Body of pancreas (tissue), 4 donors: ENCODE data around the gene SEMA3D. TPM values are rescaled to one million over a fixed set of nuclear protein-coding genes. Genes with fewer than 3 reads are reported as not detected.

Experiments
- ATAC-seq: fragments of 150-250 bp; one replicate; pipeline ENCODE4 v1.9.1; 2016
- DNase-seq, 4 donors: peaks; one replicate each; pipeline ENCODE4 v3.0.0-alpha.2; 2019
- H3K27ac ChIP-seq, 4 donors: fragments of 200-600 bp; sonication (generic); 1 replicate in 3 of 4; 2 replicates in 1 of 4; pipeline versions ENCODE4 v1.5.1 to v1.6.1; 2016 to 2019; ENCODE audit warnings: mild to moderate bottlenecking in 1 of 4, mixed read lengths in 1 of 4, moderate library complexity in 1 of 4
- H3K27me3 ChIP-seq, 2 donors: fragments of 200-600 bp; sonication (generic); one replicate each; pipeline ENCODE4 v1.6.0; 2016; ENCODE audit warnings: mild to moderate bottlenecking in 1 of 2
- H3K36me3 ChIP-seq, 2 donors: fragments of 200-600 bp; sonication (generic); replicated peaks in 1 of 2; 2 replicates each; pipeline ENCODE4 v1.5.1; 2016; ENCODE audit warnings: low read depth in 2 of 2; ENCODE audit not compliant: insufficient read depth in 1 of 2
- H3K4me1 ChIP-seq: fragments of 200-600 bp; sonication (generic); one replicate; pipeline ENCODE4 v1.6.0; 2016
- H3K4me3 ChIP-seq, 2 donors: fragments of 200-600 bp; sonication (generic); 1 replicate in 1 of 2; 2 replicates in 1 of 2; pipeline ENCODE4 v1.5.1; 2016 to 2019
- H3K9me3 ChIP-seq, 3 donors: fragments of 200-600 bp; sonication (generic); 1 replicate in 2 of 3; 2 replicates in 1 of 3; pipeline ENCODE4 v1.5.1; 2016
- POLR2A ChIP-seq, 3 donors: fragments of 450-650 bp; IDR thresholded peaks; one replicate each; pipeline ENCODE4 v1.6.1; 2016; ENCODE audit warnings: antibody characterized with exemption in 3 of 3, mild to moderate bottlenecking in 2 of 3
- WGBS, 2 donors: methylation state at CpG; one replicate each; pipeline ENCODE4 v1.1.5; 2017; 5-methylcytosine and 5-hydroxymethylcytosine counted together
- intact Hi-C: fragments of 100-400 bp; cut with DNase I; formaldehyde crosslinking; loops from one replicate; pipeline ENCODE4 v1.15.1; 2023
- total RNA-seq, 2 donors: library from RNA; depleted of rRNA; stranded (reverse); fragments of >200 nt; gene quantifications; one replicate each; pipeline ENCODE4 v1.1.0, GENCODE V29; 2016
- TF ChIP-seq, protein P1 (sequence below), 7 experiments: fragments of 450-650 bp in 4 of 7; fragments of 200-600 bp in 3 of 7; sonication (generic) in 3 of 7; IDR thresholded peaks; one replicate each; pipeline ENCODE4 v1.5.1; 2016 to 2019; ENCODE audit warnings: antibody characterized with exemption in 7 of 7

Gene SEMA3D
- total RNA-seq, 2 donors from 2014 or later: 0.66 to 1.3 TPM

- H3K27ac ChIP-seq: no peak overlapping the region
- WGBS, 2 donors: 86 to 95% methylated on average over 1 of the region's 1 CpG
- no peaks in the 10 kb centered on the region for H3K36me3 ChIP-seq
- ATAC-seq (no peak), DNase-seq (no peak)
- H3K4me1 ChIP-seq: no peaks in the 10 kb centered on the region
- TF ChIP-seq POLR2A (IDR thresholded peaks at IDR 0.05): no peak
- TF ChIP-seq, protein P1, sequence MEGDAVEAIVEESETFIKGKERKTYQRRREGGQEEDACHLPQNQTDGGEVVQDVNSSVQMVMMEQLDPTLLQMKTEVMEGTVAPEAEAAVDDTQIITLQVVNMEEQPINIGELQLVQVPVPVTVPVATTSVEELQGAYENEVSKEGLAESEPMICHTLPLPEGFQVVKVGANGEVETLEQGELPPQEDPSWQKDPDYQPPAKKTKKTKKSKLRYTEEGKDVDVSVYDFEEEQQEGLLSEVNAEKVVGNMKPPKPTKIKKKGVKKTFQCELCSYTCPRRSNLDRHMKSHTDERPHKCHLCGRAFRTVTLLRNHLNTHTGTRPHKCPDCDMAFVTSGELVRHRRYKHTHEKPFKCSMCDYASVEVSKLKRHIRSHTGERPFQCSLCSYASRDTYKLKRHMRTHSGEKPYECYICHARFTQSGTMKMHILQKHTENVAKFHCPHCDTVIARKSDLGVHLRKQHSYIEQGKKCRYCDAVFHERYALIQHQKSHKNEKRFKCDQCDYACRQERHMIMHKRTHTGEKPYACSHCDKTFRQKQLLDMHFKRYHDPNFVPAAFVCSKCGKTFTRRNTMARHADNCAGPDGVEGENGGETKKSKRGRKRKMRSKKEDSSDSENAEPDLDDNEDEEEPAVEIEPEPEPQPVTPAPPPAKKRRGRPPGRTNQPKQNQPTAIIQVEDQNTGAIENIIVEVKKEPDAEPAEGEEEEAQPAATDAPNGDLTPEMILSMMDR (IDR thresholded peaks at IDR 0.05): no peak
- H3K27me3 ChIP-seq: no peaks in the 10 kb centered on the region
- H3K9me3 ChIP-seq: no peaks in the 10 kb centered on the region
- intact Hi-C loops: no loop called here
- no peak overlapping the region for H3K4me3 ChIP-seq
Measured at GRCh38 chr7:85167636-85168035, 19.2 kb downstream of the SEMA3D start.

DNA sequence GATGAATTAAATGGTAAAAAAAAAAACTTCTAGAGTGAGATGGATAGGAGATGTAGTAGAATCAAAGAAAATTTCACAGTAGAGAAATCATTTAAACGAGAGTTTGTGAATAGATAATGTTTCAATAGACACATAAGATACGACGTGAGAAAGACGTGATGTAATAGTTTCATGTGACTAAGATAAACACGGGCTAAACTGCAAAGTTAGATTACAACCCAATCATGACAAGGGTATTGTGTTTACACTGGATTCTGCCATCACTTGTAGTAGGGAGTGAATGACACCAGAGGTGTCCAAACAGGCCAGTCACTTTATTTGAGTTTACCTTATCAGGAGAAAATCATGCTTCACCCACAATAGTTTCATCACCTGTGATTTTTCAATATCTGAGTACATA is 21.6 kb downstream of the SEMA3D start:
- Histone ChIP-seq H3K4me3 (no peak overlapping the region), H3K9me3 (no peaks in the 10 kb centered on the region), H3K27ac (no peak overlapping the region), H3K36me3 (no peaks in the 10 kb centered on the region), H3K4me1 (no peaks in the 10 kb centered on the region), H3K27me3 (no peaks in the 10 kb centered on the region)
- ATAC-seq: no peak
- 31 to 36% methylated on average over 5 of the region's 5 CpGs for WGBS, 2 donors
- intact Hi-C loops: no loop called here
- TF ChIP-seq POLR2A (IDR thresholded peaks at IDR 0.05): no peak
- TF ChIP-seq, protein P1 (IDR thresholded peaks at IDR 0.05): no peak
- DNase-seq: no peak

DNA sequence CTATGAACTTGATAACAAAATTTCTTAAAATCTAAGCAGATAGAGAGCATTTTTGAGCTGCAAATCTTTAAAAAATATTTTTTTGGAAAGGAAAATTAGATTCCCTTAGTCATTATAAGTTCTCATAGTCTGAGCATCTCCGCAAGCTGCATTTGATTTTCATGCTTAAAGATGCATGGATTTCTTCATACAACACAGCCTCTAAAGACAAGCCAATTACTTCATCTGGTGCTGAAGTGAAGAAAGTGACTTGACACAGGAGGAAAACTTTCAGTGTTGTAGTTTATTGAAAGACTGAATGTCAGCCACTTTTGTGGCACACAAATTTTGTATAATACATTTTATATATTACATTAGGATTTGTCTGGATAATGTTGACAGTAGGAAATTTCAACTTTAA is 22.5 kb downstream of the SEMA3D start:
- no peak for DNase-seq
- H3K27me3 ChIP-seq: no peaks in the 10 kb centered on the region
- H3K9me3 ChIP-seq: no peaks in the 10 kb centered on the region
- H3K27ac ChIP-seq: no peak overlapping the region
- TF ChIP-seq POLR2A (IDR thresholded peaks at IDR 0.05): no peak
- TF ChIP-seq, protein P1 (IDR thresholded peaks at IDR 0.05): no peak
- H3K36me3 ChIP-seq: no peaks in the 10 kb centered on the region
- no peak overlapping the region for H3K4me3 ChIP-seq
- WGBS, 2 donors: 96 to 100% methylated on average over 1 of the region's 1 CpG
- ATAC-seq: no peak
- intact Hi-C loops: no loop called here
- no peaks in the 10 kb centered on the region for H3K4me1 ChIP-seq

GRCh38 chr7:85162721-85163120 is 24.1 kb downstream of the SEMA3D start:
- Histone ChIP-seq H3K27me3 (no peaks in the 10 kb centered on the region), H3K9me3 (no peaks in the 10 kb centered on the region), H3K4me3 (no peak overlapping the region), H3K27ac (no peak overlapping the region), H3K4me1 (no peaks in the 10 kb centered on the region), H3K36me3 (no peaks in the 10 kb centered on the region)
- intact Hi-C loops: no loop called here
- TF ChIP-seq POLR2A (IDR thresholded peaks at IDR 0.05): no peak
- TF ChIP-seq, protein P1 (IDR thresholded peaks at IDR 0.05): no peak
- no peak for DNase-seq
- 61 to 72% methylated on average over 4 of the region's 4 CpGs for WGBS, 2 donors
- ATAC-seq: no peak

DNA sequence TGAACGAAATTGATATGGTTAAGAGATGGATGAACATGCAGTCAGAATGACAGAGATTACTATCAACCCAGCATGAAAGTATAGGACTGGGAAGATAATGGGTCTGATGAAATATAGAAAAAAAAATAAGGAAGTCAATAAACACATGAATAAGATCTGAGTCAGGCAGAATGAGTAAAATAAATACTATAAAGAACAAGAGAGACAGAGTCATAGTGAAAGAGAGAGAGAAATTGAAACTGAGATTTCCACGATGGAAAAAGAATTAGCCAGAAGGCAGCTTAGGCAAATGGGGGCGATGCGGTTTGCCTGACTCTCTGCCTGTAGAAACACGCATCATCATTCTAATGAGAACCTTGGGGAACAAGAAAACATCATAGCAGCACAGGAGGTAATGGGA is 26.6 kb downstream of the SEMA3D start:
- DNase-seq: no peak
- Histone ChIP-seq H3K36me3 (no peaks in the 10 kb centered on the region), H3K4me3 (no peak overlapping the region), H3K4me1 (no peaks in the 10 kb centered on the region), H3K9me3 (no peaks in the 10 kb centered on the region), H3K27me3 (no peaks in the 10 kb centered on the region), H3K27ac (no peak overlapping the region)
- intact Hi-C loops: no loop called here
- 68 to 69% methylated on average over 5 of the region's 5 CpGs for WGBS, 2 donors
- TF ChIP-seq POLR2A (IDR thresholded peaks at IDR 0.05): no peak
- TF ChIP-seq, protein P1 (IDR thresholded peaks at IDR 0.05): no peak
- ATAC-seq: no peak
